Endodermal cell (in vitro differentiated cells): Measurements from ENCODE around the gene ERICH6B. TPM values are rescaled to one million over a fixed set of nuclear protein-coding genes. Genes with fewer than 3 reads are reported as not detected.
"Not testable (repeated sequence)": the region's sequence is repeated elsewhere in the genome, so short reads cannot be mapped to it uniquely, and the experiment has no call there.

ENCODE experiments used
- DNase-seq: peaks from one replicate; pipeline ENCODE4 v3.0.0-alpha.2; 2017
- H3K27ac ChIP-seq: 2 replicates; pipeline ENCODE4 v1.5.1; 2013; ENCODE audit warnings: mild to moderate bottlenecking, low read depth, low read length, moderate library complexity
- H3K27me3 ChIP-seq: 2 replicates; pipeline ENCODE4 v1.6.1; 2013; ENCODE audit warnings: mild to moderate bottlenecking, low read length, moderate library complexity; ENCODE audit not compliant: insufficient read depth, control insufficient read depth, poor library complexity, severe bottlenecking
- H3K36me3 ChIP-seq: 2 replicates; pipeline ENCODE4 v1.7.0; 2013; ENCODE audit warnings: mild to moderate bottlenecking, low read length, moderate library complexity; ENCODE audit not compliant: control insufficient read depth, insufficient read depth
- H3K4me1 ChIP-seq: one replicate; pipeline ENCODE4 v1.7.0; 2013; ENCODE audit warnings: low read length; ENCODE audit not compliant: control insufficient read depth, insufficient read depth
- H3K4me3 ChIP-seq: 2 replicates; pipeline ENCODE4 v1.5.1; 2013; ENCODE audit warnings: mild to moderate bottlenecking, low read length, moderate library complexity
- H3K9ac ChIP-seq: 2 replicates; pipeline ENCODE4 v1.6.1; 2013; ENCODE audit warnings: mild to moderate bottlenecking, low read length, moderate library complexity; ENCODE audit not compliant: poor library complexity, severe bottlenecking; ENCODE audit errors: extremely low read depth
- H3K9me3 ChIP-seq: 2 replicates; pipeline ENCODE4 v1.6.1; 2013; ENCODE audit warnings: mild to moderate bottlenecking, low read length, moderate library complexity; ENCODE audit not compliant: control insufficient read depth
- H3K27ac Mint-ChIP-seq: 2 replicates; pipeline ENCODE4 v1.8.0; 2020; ENCODE audit warnings: mixed read lengths
- H3K27me3 Mint-ChIP-seq: 2 replicates; pipeline ENCODE4 v1.8.0; 2021; ENCODE audit warnings: mild to moderate bottlenecking, mixed read lengths; ENCODE audit not compliant: insufficient read depth
- H3K36me3 Mint-ChIP-seq: 2 replicates; pipeline ENCODE4 v1.8.0; 2020; ENCODE audit warnings: low read depth, mixed read lengths
- H3K4me1 Mint-ChIP-seq: 2 replicates; pipeline ENCODE4 v1.8.0; 2020; ENCODE audit warnings: mixed read lengths
- H3K4me3 Mint-ChIP-seq: 2 replicates; pipeline ENCODE4 v1.8.0; 2020; ENCODE audit warnings: mild to moderate bottlenecking, moderate library complexity, mixed read lengths
- H3K9me3 Mint-ChIP-seq: 2 replicates; pipeline ENCODE4 v1.8.0; 2020; ENCODE audit warnings: mild to moderate bottlenecking, mixed read lengths
- CTCF ChIP-seq: fragments of 200-600 bp; sonication (generic); conservative IDR thresholded peaks from 2 replicates; pipeline ENCODE4 v1.5.0; 2021; ENCODE audit warnings: antibody characterized with exemption, mild to moderate bottlenecking
- WGBS, 2 experiments: methylation state at CpG; one replicate each; pipeline versions ENCODE4 v1.1.5 to v1.1.7; 2013; ENCODE audit warnings: missing lambda C conversion rate in 2 of 2, mixed read lengths in 1 of 2; ENCODE audit not compliant: insufficient coverage in 1 of 2, insufficient read length in 1 of 2; 5-methylcytosine and 5-hydroxymethylcytosine counted together
- total RNA-seq, 2 donors: library from RNA; stranded (reverse); fragmentation: NEBNext Ultra II Directional in 1 of 2; extraction: Animal tissue kit (Norgen Biotek cat#: 25700) in 1 of 2; gene quantifications; 2 replicates in 1 of 2; 3 replicates in 1 of 2; pipeline ENCODE4 v1.2.1, GENCODE V29; 2021

The ERICH6B gene
- total RNA-seq, 2 donors from 2014 or later = not detected

- no peaks in the 10 kb centered on the region for H3K4me1 Mint-ChIP-seq
- H3K27me3 Mint-ChIP-seq = no peaks in the 10 kb centered on the region
- no peaks in the 10 kb centered on the region for H3K4me1 ChIP-seq
- no peak for TF ChIP-seq CTCF
- no peak for DNase-seq
- no peaks in the 10 kb centered on the region for H3K27me3 ChIP-seq
- no peaks in the 10 kb centered on the region for H3K36me3 ChIP-seq
- peaks cover 8% of the 10 kb centered on the region for H3K9me3 Mint-ChIP-seq
- H3K9me3 ChIP-seq = no peaks in the 10 kb centered on the region
- H3K27ac Mint-ChIP-seq = no peak overlapping the region
- no peak overlapping the region for H3K9ac ChIP-seq
- no peak overlapping the region for H3K4me3 ChIP-seq
- H3K27ac ChIP-seq = no peak overlapping the region
- no peaks in the 10 kb centered on the region for H3K36me3 Mint-ChIP-seq
- H3K4me3 Mint-ChIP-seq = no peak overlapping the region
- WGBS, 2 experiments = 85 to 100% methylated on average over 1 to 3 of the region's 3 CpGs
Observed at GRCh38 chr13:45659536-45659935, 44.0 kb upstream of the ERICH6B start.

GRCh38 chr13:45658586-45659235, 43.2 kb upstream of the ERICH6B start:
- no peaks in the 10 kb centered on the region for H3K27me3 ChIP-seq
- no peak overlapping the region for H3K27ac Mint-ChIP-seq

DNA sequence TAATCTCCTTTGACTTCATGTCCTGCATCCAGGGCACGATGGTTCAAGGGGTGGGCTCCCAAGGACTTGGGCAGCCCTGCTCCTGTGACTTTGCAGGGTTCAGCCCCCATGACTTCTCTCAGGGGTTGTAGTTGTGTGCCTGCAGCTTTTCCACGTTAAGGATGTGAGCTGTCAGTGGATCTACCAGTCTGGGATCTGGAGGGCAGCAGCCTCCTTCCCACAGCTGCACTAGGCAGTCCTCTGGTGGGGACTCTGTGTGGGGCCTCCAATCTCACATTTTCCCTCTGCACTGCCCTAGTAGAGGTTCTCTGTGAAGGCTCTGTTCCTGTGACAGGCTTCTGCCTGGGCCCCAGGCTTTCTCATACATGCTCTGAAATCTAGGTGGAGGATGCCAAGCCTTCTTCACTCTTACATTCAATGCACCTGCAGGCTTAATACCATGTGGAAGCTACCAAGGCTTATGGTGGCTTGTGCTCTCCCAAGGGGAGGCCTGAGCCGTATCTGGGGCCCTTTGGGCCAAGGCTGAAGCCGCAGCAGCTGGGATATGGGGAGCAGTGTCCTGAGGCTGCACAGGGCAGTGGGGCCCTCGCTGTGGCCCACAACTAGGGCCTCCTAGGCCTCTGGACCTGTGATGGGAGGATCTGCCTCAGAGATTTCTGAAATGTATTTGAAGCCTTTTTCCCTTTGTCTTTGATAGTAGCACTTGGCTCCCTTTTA, 39.3 kb upstream of the ERICH6B start:
- Histone ChIP-seq H3K27me3 (no peaks in the 10 kb centered on the region), H3K36me3 (no peaks in the 10 kb centered on the region), H3K9me3 (no peaks in the 10 kb centered on the region), H3K27ac (no peak overlapping the region), H3K4me3 (no peak overlapping the region), H3K9ac (no peak overlapping the region), H3K4me1 (no peaks in the 10 kb centered on the region)
- Mint-ChIP-seq H3K27ac (no peak overlapping the region), H3K36me3 (no peaks in the 10 kb centered on the region), H3K4me3 (no peak overlapping the region), H3K9me3 (peaks cover 2% of the 10 kb centered on the region), H3K4me1 (no peaks in the 10 kb centered on the region), H3K27me3 (no peaks in the 10 kb centered on the region)
- WGBS, 2 experiments = 92% methylated on average over 5 of the region's 5 CpGs; no CpG with 5 or more reads in 1 of the 2 experiments
- no peak for TF ChIP-seq CTCF
- no peak for DNase-seq

More at GRCh38 chr13:45658586-45659235, 43.2 kb upstream of the ERICH6B start:
- H3K4me1 Mint-ChIP-seq = no peaks in the 10 kb centered on the region
- H3K4me3 Mint-ChIP-seq = no peak overlapping the region
- no peaks in the 10 kb centered on the region for H3K27me3 Mint-ChIP-seq
- H3K4me3 ChIP-seq = no peak overlapping the region
- no peak for DNase-seq
- peaks cover 7% of the 10 kb centered on the region for H3K9me3 Mint-ChIP-seq
- no peaks in the 10 kb centered on the region for H3K4me1 ChIP-seq
- H3K9ac ChIP-seq = no peak overlapping the region
- TF ChIP-seq CTCF = no peak
- no peaks in the 10 kb centered on the region for H3K36me3 ChIP-seq
- 85 to 88% methylated on average over 4 to 5 of the region's 5 CpGs for WGBS, 2 experiments
- H3K27ac ChIP-seq = no peak overlapping the region
- H3K9me3 ChIP-seq = no peaks in the 10 kb centered on the region
- no peaks in the 10 kb centered on the region for H3K36me3 Mint-ChIP-seq

DNA sequence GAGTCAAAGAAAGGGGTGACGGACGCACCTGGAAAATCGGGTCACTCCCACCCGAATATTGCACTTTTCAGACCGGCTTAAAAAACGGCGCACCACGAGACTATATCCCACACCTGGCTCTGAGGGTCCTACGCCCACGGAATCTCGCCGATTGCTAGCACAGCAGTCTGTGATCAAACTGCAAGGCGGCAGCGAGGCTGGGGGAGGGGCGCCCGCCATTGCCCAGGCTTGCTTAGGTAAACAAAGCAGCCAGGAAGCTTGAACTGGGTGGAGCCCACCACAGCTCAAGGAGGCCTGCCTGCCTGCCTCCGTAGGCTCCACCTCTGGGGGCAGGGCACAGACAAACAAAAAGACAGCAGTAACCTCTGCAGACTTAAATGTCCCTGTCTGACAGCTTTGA, 29.7 kb upstream of the ERICH6B start:
- not testable (repeated sequence) for H3K27me3 Mint-ChIP-seq, H3K4me3 Mint-ChIP-seq, H3K4me1 ChIP-seq, H3K9ac ChIP-seq, H3K27ac ChIP-seq, H3K4me1 Mint-ChIP-seq, H3K27me3 ChIP-seq, H3K36me3 Mint-ChIP-seq, H3K36me3 ChIP-seq, H3K27ac Mint-ChIP-seq, DNase-seq, H3K4me3 ChIP-seq
- 92% methylated on average over 7 of the region's 17 CpGs; no CpG with 5 or more reads in 1 of the 2 experiments for WGBS, 2 experiments
- peaks cover 40% of the 10 kb centered on the region for H3K9me3 ChIP-seq
- H3K9me3 Mint-ChIP-seq = peaks cover 46% of the 10 kb centered on the region

- H3K9ac ChIP-seq, H3K36me3 Mint-ChIP-seq, H3K4me3 Mint-ChIP-seq, H3K27ac ChIP-seq, DNase-seq, H3K4me1 ChIP-seq, H3K27me3 Mint-ChIP-seq, H3K4me3 ChIP-seq, H3K27ac Mint-ChIP-seq, H3K36me3 ChIP-seq, H3K4me1 Mint-ChIP-seq, H3K27me3 ChIP-seq: not testable (repeated sequence)
- 92% methylated on average over 1 of the region's 1 CpG; no CpG with 5 or more reads in 1 of the 2 experiments for WGBS, 2 experiments
- H3K9me3 ChIP-seq = peaks cover 40% of the 10 kb centered on the region
- peaks cover 50% of the 10 kb centered on the region for H3K9me3 Mint-ChIP-seq
Observed at GRCh38 chr13:45642159-45642558, 26.6 kb upstream of the ERICH6B start.
